BE2C (cell line): Measurements from ENCODE around the gene NLRP6.

Experiments used
- DNase-seq: peaks from one replicate; pipeline ENCODE4 v3.0.0-alpha.2; 2020
- H3K27me3 ChIP-seq: fragments of 250-450 bp; sonication (Bioruptor Pico); 2 replicates; pipeline ENCODE4 v1.5.1; 2020; ENCODE audit warnings: mild to moderate bottlenecking
- H3K36me3 ChIP-seq: fragments of 250-450 bp; sonication (Bioruptor Pico); 2 replicates; pipeline ENCODE4 v1.5.1; 2020; ENCODE audit warnings: mild to moderate bottlenecking
- H3K4me1 ChIP-seq: fragments of 250-450 bp; sonication (Bioruptor Pico); 2 replicates; pipeline ENCODE4 v1.5.1; 2020
- H3K4me3 ChIP-seq: 2 replicates; pipeline ENCODE4 v1.5.1; 2011; ENCODE audit warnings: low read depth, low read length
- H3K9me3 ChIP-seq: fragments of 250-450 bp; sonication (Bioruptor Pico); 2 replicates; pipeline ENCODE4 v1.5.1; 2020
- TF ChIP-seq, protein P1 (sequence below): IDR thresholded peaks from 2 replicates; pipeline ENCODE4 v1.5.1; 2012; ENCODE audit warnings: mild to moderate bottlenecking, low read depth, low read length

Gene NLRP6

GRCh38 chr11:299951-300735, 21.9 kb downstream of the NLRP6 start:
- TF ChIP-seq, protein P1, sequence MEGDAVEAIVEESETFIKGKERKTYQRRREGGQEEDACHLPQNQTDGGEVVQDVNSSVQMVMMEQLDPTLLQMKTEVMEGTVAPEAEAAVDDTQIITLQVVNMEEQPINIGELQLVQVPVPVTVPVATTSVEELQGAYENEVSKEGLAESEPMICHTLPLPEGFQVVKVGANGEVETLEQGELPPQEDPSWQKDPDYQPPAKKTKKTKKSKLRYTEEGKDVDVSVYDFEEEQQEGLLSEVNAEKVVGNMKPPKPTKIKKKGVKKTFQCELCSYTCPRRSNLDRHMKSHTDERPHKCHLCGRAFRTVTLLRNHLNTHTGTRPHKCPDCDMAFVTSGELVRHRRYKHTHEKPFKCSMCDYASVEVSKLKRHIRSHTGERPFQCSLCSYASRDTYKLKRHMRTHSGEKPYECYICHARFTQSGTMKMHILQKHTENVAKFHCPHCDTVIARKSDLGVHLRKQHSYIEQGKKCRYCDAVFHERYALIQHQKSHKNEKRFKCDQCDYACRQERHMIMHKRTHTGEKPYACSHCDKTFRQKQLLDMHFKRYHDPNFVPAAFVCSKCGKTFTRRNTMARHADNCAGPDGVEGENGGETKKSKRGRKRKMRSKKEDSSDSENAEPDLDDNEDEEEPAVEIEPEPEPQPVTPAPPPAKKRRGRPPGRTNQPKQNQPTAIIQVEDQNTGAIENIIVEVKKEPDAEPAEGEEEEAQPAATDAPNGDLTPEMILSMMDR = no peak
- Histone ChIP-seq H3K27me3 (peaks cover 4% of the 10 kb centered on the region; the same call in 1 of the 2 replicates), H3K4me3 (no peak overlapping the region), H3K9me3 (no peaks in the 10 kb centered on the region), H3K36me3 (no peaks in the 10 kb centered on the region), H3K4me1 (no peaks in the 10 kb centered on the region)
- DNase-seq = no peak

GRCh38 chr11:303363-303762, 25.2 kb downstream of the NLRP6 start:
- Histone ChIP-seq H3K9me3 (no peaks in the 10 kb centered on the region), H3K4me3 (no peak overlapping the region), H3K36me3 (no peaks in the 10 kb centered on the region), H3K4me1 (no peaks in the 10 kb centered on the region), H3K27me3 (no peaks in the 10 kb centered on the region)
- TF ChIP-seq, protein P1 = no peak
- DNase-seq = no peak

DNA sequence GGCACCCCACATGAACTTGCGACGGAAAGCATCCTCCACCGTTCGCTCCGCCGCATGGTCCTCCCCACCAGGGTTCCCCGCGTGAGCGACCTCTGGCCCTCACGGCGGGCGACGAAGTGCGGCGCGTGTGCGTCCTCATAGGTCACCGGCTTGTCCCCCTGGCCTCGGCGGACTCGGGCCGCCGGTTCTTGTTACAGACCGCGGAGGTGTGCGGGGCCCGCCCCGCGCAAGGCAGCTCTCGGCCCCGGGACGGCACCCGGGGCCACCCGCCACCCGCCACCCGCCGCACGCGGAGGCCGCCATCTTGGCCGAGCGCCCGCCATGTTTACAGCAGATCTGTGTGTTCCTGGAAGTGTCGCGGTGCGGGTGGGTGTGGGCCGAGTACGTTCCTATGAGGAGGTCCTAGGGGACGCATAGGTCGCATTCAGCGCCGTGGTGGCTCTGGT, 25.9 kb downstream of the NLRP6 start:
- Histone ChIP-seq H3K36me3 (no peaks in the 10 kb centered on the region), H3K4me1 (no peaks in the 10 kb centered on the region), H3K9me3 (no peaks in the 10 kb centered on the region), H3K27me3 (no peaks in the 10 kb centered on the region), H3K4me3 (no peak overlapping the region)
- no peak for DNase-seq
- TF ChIP-seq, protein P1 = no peak

DNA sequence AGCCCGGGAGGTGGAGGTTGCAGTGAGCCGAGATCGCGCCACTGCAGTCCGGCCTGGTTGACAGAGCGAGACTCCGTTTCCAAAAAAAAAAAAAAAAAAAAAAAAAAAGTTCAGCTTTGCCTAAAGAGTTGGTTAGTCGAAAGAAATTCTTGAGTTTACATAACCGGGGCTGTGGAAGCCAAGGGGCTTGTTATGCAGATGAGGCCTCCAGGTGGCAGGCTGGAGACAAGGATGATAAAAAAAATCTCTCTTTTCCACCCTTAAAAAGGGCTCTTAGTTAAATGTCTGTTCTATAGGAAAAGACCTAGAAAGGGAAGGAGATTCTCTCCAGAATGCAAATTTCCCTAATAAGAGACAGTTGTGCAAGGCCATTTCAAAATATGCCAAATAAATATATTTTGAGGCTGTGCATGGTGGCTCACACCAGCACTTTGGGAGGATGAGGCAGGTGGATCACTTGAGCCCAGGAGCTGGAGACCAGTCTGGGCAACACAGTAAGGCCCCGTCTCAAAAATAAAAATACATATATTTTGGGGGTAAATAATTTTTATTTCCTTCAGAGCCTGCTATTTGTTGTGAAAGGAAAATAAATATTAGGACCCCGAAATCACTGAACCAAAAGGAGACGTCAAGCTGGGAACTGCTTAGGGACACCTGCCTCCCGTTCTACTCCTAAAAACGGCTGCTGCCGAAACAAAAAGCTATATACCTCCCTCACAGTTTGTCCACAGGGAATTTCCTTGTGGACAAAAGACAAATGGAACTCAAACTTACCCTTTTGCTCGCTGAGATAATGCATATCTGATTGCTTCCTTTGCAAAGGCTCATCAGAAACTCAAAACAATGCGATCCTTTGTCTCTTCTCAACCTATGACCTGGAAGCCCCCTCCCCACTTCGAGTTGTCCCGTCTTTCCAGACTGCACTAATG, 27.0 kb downstream of the NLRP6 start:
- Histone ChIP-seq H3K36me3 (no peaks in the 10 kb centered on the region), H3K4me1 (no peaks in the 10 kb centered on the region), H3K9me3 (no peaks in the 10 kb centered on the region), H3K27me3 (no peaks in the 10 kb centered on the region), H3K4me3 (no peak overlapping the region)
- DNase-seq = no peak
- TF ChIP-seq, protein P1 = peak; percentile 39

DNA sequence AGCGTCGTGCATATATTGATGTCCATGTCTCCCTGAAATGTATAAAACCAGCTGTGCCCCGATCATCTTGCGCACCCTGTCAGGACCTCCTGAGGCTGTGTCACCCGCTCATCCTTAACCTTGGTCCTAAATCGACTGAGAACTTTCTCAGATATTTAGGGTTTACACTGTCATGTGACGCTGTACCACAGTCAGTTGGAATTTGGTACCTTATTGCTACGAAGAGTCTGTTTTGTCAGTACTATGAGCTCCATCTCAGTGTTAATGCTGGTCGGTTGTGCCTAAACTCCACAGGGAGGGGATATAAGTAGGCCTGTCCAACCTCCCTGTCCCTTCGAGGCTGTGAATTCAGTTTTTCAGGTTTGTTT, 27.6 kb downstream of the NLRP6 start:
- TF ChIP-seq, protein P1 = no peak
- no peak for DNase-seq
- H3K4me3 ChIP-seq = no peak overlapping the region
- no peaks in the 10 kb centered on the region for H3K27me3 ChIP-seq
- H3K4me1 ChIP-seq = no peaks in the 10 kb centered on the region
- no peaks in the 10 kb centered on the region for H3K9me3 ChIP-seq
- H3K36me3 ChIP-seq = no peaks in the 10 kb centered on the region
